GM18526 (cell line): ENCODE measurements around the gene FNDC10.

Experiments
- POLR2A ChIP-seq: IDR thresholded peaks from 3 replicates; pipeline ENCODE4 v1.6.1; 2011; ENCODE audit not compliant: insufficient read length; ENCODE audit errors: extremely low read depth

Gene FNDC10

GRCh38 chr1:1560178-1560577 lies 39.8 kb downstream of the FNDC10 start:
- no peak for TF ChIP-seq POLR2A

GRCh38 chr1:1559066-1559465 lies 40.9 kb downstream of the FNDC10 start:
- no peak for TF ChIP-seq POLR2A

GRCh38 chr1:1558591-1558990 lies 41.3 kb downstream of the FNDC10 start:
- no peak for TF ChIP-seq POLR2A

GRCh38 chr1:1556505-1556904 lies 43.4 kb downstream of the FNDC10 start:
- TF ChIP-seq POLR2A: no peak

- TF ChIP-seq POLR2A: no peak
Measured at GRCh38 chr1:1554926-1555915, 44.7 kb downstream of the FNDC10 start.

GRCh38 chr1:1554550-1554925 lies 45.4 kb downstream of the FNDC10 start:
- no peak for TF ChIP-seq POLR2A

GRCh38 chr1:1553821-1554494 lies 46.0 kb downstream of the FNDC10 start:
- TF ChIP-seq POLR2A: no peak

GRCh38 chr1:1552263-1552639 lies 47.7 kb downstream of the FNDC10 start:
- no peak for TF ChIP-seq POLR2A

- no peak for TF ChIP-seq POLR2A
Measured at GRCh38 chr1:1551524-1552262, 48.2 kb downstream of the FNDC10 start.

GRCh38 chr1:1550591-1551432 lies 49.1 kb downstream of the FNDC10 start:
- TF ChIP-seq POLR2A: no peak

GRCh38 chr1:1550087-1550486 lies 49.8 kb downstream of the FNDC10 start:
- no peak for TF ChIP-seq POLR2A

- no peak for TF ChIP-seq POLR2A
Measured at GRCh38 chr1:1548591-1548990, 51.3 kb downstream of the FNDC10 start.
